Measurements from ENCODE around the gene NRTN.

Gene NRTN

DNA sequence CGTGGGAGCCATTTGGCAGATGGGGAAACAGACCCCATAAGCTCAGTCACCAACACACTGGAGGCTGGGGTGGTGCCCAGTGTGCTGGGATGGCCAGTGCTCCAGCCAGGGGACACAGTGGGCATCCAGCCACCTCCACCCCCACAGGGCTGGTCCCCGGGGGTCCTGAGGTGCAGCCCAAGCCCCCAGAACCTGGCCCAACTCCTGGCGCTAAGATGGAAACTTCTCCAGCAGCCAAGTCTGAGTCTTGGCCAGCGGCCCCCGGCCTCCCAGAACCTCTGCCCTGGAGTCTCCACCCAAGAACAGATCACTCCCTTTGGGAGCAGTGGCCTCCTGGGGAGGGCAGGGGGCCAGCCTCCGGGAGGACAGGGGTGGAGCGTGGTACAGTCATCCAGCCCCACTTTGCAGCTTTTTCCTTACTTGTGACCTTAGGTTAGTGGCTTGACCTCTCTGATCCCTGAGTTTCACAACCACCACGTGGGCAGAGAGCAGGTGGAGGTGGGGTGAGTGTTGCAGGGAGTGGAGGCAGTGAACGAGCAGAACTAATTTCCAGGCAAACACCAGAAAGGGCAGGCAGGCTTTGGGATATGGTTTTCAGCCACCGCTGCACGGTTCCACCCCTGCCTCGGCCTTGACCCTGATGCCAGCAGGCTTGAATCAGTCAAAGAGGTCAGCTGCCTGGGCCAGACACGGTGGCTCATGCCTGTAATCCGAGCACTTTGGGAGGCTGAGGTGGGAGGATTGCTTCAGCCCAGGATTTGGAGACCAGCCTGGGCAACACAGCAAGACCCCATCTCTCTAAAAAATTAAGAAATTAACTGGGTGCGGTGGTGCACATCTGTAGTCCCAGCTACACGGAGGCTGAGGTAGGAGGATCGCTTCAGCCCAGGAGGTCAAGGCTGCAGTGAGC lies 4.3 kb upstream of the NRTN start:
- no peaks in the 10 kb centered on the region for H3K9me3 ChIP-seq
- H3K27me3 ChIP-seq: peaks cover 0 to 75% of the 10 kb centered on the region in 2 donors
- TF ChIP-seq, protein P1, sequence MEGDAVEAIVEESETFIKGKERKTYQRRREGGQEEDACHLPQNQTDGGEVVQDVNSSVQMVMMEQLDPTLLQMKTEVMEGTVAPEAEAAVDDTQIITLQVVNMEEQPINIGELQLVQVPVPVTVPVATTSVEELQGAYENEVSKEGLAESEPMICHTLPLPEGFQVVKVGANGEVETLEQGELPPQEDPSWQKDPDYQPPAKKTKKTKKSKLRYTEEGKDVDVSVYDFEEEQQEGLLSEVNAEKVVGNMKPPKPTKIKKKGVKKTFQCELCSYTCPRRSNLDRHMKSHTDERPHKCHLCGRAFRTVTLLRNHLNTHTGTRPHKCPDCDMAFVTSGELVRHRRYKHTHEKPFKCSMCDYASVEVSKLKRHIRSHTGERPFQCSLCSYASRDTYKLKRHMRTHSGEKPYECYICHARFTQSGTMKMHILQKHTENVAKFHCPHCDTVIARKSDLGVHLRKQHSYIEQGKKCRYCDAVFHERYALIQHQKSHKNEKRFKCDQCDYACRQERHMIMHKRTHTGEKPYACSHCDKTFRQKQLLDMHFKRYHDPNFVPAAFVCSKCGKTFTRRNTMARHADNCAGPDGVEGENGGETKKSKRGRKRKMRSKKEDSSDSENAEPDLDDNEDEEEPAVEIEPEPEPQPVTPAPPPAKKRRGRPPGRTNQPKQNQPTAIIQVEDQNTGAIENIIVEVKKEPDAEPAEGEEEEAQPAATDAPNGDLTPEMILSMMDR (IDR thresholded peaks at IDR 0.05): no peak
- no peak for DNase-seq
- peaks cover 0 to 20% (median 7%) of the 10 kb centered on the region in 4 donors for H3K4me1 ChIP-seq
- intact Hi-C loops (cut with DNase I; ENCODE audit: low total_unique reads): no loop called here
- H3K36me3 ChIP-seq: no peaks in the 10 kb centered on the region
- no peak overlapping the region for H3K4me3 ChIP-seq
- H3K27ac ChIP-seq: no peak overlapping the region

DNA sequence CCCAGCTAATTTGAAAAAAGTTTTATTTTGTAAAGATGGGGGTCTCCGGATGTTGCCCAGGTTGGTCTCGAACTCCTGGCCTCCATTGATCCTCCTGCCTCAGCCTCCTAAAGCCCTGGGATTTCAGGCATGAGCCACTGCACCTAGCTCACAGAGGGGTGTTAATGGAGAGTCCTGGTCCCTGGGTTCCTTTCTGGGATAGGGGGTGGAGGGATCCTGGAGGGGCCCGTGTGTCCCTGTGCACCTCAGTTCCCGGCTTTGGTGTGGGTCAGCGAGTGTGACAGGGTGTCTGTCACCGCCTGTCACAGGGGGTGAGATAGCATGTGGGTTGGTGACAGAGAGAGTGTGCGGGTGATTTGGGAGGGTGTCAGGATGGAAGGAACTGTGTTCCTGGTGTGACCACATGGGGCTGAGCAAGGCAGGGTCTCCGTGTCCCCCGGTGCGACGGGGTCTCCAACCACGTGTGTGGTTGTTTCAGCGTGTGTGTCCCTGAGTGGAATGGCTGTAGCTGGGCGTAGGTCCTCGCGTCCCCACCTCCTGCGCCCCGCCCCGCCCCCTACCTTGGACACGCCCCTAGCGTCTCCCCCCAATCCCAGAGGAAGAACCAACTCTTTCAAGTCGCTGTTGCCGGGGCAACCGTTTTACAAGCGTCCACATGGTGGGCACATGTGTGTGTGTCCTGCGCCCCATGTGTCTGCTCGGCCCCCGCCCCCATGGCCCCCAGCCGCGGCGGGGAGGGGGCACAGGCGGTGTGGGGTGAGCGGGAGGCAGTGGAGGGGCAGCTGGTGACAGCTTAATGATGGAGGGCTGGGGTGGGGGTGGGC lies 2.9 kb upstream of the NRTN start:
- Histone ChIP-seq H3K27me3 (peaks cover 0 to 89% of the 10 kb centered on the region in 2 donors), H3K4me1 (peaks cover 0 to 20% (median 7%) of the 10 kb centered on the region in 4 donors), H3K9me3 (no peaks in the 10 kb centered on the region), H3K27ac (no peak overlapping the region), H3K36me3 (no peaks in the 10 kb centered on the region), H3K4me3 (no peak overlapping the region)
- TF ChIP-seq, protein P1 (IDR thresholded peaks at IDR 0.05): no peak
- intact Hi-C loops (cut with DNase I; ENCODE audit: low total_unique reads): no loop called here
- DNase-seq: no peak

DNA sequence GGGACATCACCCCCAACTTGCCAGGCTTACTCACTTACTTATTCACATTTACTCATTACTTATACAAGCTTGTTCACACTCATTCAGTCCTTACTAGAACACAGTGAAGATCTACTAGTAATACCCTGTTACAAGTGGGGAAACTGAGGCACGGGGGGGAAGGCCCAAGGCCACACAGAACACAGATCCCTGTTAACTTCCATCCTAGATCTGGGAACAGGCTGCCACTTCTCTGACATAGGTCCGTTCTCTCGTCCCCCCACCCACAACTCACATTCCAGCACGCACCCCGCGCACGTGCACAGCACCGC lies 1.5 kb upstream of the NRTN start:
- Histone ChIP-seq H3K36me3 (no peaks in the 10 kb centered on the region), H3K27me3 (peaks cover 0 to 93% of the 10 kb centered on the region in 2 donors), H3K4me1 (peaks cover 0 to 20% (median 7%) of the 10 kb centered on the region in 4 donors), H3K27ac (no peak overlapping the region), H3K9me3 (no peaks in the 10 kb centered on the region), H3K4me3 (peak overlapping the region in 1 of 2 donors; percentile 2)
- DNase-seq: no peak
- intact Hi-C loops (cut with DNase I; ENCODE audit: low total_unique reads): no loop called here
- TF ChIP-seq, protein P1 (IDR thresholded peaks at IDR 0.05): no peak

DNA sequence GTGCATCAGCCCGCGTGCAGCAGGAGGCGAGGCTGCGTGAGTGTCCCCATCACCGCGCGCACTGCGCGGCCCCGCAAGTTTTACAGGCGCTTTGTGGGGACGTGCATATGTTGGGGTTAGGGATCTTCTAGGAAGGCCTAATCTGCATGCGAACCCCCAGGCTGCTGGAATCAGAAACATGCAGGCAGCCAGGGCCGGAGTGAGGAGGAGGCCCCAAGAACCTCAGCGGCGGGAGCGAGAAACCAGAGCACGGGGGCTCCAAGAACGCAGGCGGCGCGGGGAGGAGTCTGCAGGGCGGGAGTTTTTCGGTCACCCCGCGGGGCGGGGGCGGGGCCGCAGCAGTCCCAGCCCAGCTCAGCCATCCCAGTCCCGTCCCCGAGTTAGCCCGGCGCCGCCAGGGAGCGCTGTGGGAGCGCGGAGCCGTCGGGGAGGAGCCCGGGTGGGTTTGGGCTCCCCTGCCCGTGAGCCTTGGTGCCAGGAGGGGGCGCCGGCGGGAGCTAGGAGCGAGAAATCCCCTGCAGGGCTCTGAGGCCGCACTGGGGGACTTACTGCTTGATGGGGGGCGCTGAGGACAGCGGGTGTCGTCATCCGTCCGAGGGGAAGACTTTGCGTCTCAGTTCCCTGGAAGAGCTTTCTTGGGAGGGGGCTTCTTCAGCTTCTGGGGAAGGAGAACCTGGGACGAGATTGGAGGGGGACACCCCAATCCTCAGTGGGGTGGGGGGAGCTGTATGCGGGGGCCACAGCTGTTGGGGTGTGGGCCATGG lies 933 bp upstream of the NRTN start:
- Histone ChIP-seq H3K4me1 (peaks cover 0 to 20% (median 7%) of the 10 kb centered on the region in 4 donors), H3K27ac (no peak overlapping the region), H3K4me3 (peak overlapping the region in 1 of 2 donors; percentile 2), H3K9me3 (no peaks in the 10 kb centered on the region), H3K27me3 (peaks cover 0 to 88% of the 10 kb centered on the region in 2 donors), H3K36me3 (no peaks in the 10 kb centered on the region)
- peak; percentile 73 to 82 for DNase-seq
- TF ChIP-seq, protein P1 (IDR thresholded peaks at IDR 0.05): peak; percentile 49 to 59
- intact Hi-C loops (cut with DNase I; ENCODE audit: low total_unique reads): loop anchor here (2.0 kb wide), 1 partner anchor 93 kb away; no protein-coding TSS in a partner anchor

DNA sequence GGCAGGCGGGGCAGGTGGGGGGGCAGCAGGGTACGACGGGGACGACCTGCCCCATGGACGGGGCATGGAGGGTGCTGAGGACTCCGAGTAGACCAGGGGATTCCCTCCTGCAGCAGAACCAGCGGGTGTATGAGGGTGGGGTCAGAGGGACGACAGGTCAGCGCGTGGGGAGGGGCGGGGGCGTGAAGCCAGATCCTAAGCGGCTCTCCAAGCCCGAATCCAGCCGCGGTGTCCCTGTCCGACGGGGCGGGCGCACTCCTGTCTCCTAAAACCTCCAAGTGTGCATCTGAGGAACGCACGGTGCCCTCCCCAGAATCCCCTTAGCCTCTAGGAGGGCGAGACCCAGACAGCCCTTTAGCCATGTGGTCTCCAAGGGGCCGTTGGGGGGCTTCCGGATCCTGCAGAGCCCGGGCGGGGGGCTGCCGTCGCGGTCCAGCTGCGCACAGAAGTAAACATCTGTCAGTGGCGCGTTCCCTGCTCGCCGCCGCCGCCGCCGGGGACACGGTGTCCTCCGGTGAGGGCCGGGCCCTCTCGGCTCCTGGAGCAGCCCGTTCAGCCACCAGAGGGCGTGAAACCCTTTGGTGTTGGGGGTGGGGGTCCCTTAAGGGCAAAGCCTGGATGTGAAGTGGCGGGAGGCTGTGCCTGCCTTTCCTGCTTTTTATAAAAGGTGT lies 730 bp downstream of the NRTN start:
- H3K9me3 ChIP-seq: no peaks in the 10 kb centered on the region
- peaks cover 0 to 71% of the 10 kb centered on the region in 2 donors for H3K27me3 ChIP-seq
- no peaks in the 10 kb centered on the region for H3K36me3 ChIP-seq
- intact Hi-C loops (cut with DNase I; ENCODE audit: low total_unique reads): loop anchor here (2.0 kb wide), 1 partner anchor 91 kb away; no protein-coding TSS in a partner anchor
- H3K4me1 ChIP-seq: peaks cover 0 to 20% (median 7%) of the 10 kb centered on the region in 4 donors
- TF ChIP-seq, protein P1 (IDR thresholded peaks at IDR 0.05): peak in 1 of 2 experiments; percentile 40
- no peak for DNase-seq
- no peak overlapping the region for H3K27ac ChIP-seq
- no peak overlapping the region for H3K4me3 ChIP-seq

All from tibial artery (tissue), 4 donors.